Measurements from ENCODE around the gene UBE2H.

DNA sequence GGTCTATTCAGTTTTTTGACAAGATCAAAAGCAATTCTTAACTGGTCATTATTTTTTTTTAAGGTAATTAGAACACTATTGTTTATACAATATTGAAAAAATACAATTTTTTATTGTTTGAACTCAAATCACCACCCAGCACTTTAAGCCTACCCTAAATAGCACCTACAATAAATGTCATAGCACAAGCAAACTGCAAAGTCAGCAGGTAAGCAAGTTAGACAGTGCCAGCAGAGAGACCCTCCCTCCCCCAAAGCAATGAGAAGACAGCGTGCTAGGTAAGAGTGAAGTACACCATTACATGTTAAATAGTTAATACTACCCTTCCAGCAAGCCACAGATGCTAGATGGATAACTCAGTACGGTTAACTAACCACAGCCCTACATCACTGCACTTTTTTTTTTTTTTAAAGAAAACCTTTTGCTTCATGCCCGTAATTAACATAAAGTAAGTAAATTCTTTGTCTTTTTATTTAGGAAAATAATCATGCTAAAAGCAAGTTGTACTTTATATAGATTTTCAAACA, 120.0 kb downstream of the UBE2H start:
- TF ChIP-seq EZH2 (IDR thresholded peaks at IDR 0.05) (no peak), POLR2AphosphoS5 (IDR thresholded peaks at IDR 0.05; ENCODE audit: borderline replicate concordance, low read depth, low read length) (no peak), FOXP2 (optimal IDR thresholded peaks at IDR 0.05; ENCODE audit: control extremely low read depth, extremely low read length, insufficient read depth) (no peak)
